NB4 (cell line): ENCODE results near the gene MTERF1.

Experiments
- CTCF ChIP-seq: IDR thresholded peaks from one replicate; pipeline ENCODE4 v1.5.1; 2012; ENCODE audit warnings: low read depth, low read length
- MAX ChIP-seq: IDR thresholded peaks from 2 replicates; pipeline ENCODE4 v1.6.1; 2011; ENCODE audit warnings: low read depth, low read length
- POLR2A ChIP-seq: IDR thresholded peaks from 2 replicates; pipeline ENCODE4 v1.6.1; 2011; ENCODE audit warnings: mild to moderate bottlenecking; ENCODE audit not compliant: insufficient read length; ENCODE audit errors: extremely low read depth

GRCh38 chr7:91892821-91893340 lies 12.4 kb upstream of the MTERF1 start:
- TF ChIP-seq CTCF (no peak), POLR2A (no peak), MAX (no peak)
